HG03378 (cell line): ENCODE measurements around the gene IL17F.
A peak's percentile ranks its signal among the peaks of the same experiment; 100 is the strongest.

ENCODE experiments used
- ATAC-seq: cut with Tn5 transposase; IDR thresholded peaks from one replicate; pipeline ENCODE4 v1.9.1; 2021; ENCODE audit warnings: mild to moderate bottlenecking, moderate library complexity; ENCODE audit not compliant: unreplicated experiment

IL17F gene

GRCh38 chr6:52244400-52244799, at the start of gene IL17F:
IL17F (minus strand) TSS chr6:52244500; CDS start chr6:52244429, 71 bp downstream.
- no peak for ATAC-seq

GRCh38 chr6:52293067-52293466, 48.8 kb upstream of the IL17F start:
- no peak for ATAC-seq

DNA sequence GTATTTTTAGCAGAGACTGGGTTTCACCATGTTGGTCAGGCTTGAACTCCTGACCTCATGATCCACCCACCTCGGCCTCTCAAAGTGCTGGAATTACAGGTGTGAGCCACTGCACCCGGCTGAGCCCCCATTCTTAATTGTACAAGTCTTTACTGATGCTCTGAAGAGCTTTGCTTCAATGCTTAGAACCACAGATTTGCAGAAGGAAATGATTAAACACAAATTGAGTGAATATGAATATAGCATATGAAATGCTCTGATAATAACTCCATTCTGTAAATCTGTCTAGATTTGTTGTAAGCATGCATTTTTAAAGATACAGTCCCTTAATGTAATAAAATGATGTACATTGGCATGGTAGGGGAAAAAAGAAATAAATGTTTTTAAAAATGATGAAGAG, 44.5 kb upstream of the IL17F start:
- no peak for ATAC-seq

DNA sequence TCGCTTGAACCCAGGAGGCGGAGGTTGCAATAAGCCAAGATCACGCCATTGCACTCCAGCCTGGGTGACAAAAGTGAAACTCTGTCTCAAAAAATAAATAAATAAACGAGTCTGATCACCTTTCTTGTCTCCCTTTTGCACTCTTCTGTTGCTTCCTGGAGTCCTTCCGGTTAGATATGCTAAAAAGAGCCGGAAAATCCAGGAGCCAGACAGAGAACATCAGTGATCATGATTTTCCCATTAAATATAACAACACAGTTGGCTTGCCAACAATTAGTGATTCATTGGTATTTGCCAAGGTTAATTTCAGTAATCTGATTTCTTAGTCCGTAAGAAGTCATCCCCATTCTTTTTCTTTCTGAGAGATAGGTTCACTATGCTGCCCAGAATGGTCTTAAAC, 43.9 kb upstream of the IL17F start:
- ATAC-seq = no peak

- ATAC-seq = no peak
Measured at GRCh38 chr6:52286798-52287432, 42.6 kb upstream of the IL17F start.

DNA sequence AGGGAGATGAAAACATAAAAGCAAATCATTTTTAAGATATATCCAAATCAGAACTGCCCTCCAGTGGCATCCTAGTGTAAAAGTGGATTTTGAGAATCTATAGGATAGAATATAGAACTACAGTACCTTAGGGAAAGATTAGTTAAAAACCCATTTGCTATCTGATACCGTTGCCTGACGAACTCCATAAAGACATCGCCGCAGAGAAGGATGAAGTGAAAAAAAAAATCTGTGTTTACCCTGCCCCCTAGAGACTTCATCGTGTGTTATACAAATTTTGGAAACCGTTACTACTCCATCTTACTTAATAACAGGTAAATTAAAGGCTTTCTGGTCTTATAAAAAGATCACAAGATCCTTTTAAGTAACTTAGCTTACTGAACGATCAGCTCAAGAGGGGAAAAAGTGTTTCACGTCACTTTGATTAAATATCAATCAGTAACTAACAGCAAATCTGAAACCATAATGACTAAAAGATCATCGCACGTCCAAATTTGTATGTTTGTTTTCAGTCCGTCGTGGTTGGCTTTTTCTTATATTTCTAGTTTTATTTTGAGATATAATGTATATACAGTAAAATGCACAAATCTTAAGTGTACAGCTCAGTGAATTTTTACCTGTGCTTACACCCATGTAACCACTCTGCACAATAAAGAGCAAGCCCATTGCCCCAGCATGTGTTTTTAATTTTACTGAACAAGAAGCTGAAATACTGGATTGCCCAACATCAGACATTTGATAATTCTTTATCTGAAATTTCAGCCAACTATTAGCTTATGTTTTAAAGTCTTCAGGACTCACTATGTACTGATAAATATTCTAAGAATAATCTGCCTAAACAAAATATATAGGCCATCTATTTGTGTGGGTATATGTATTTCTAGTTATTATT, 41.1 kb upstream of the IL17F start:
- no peak for ATAC-seq

DNA sequence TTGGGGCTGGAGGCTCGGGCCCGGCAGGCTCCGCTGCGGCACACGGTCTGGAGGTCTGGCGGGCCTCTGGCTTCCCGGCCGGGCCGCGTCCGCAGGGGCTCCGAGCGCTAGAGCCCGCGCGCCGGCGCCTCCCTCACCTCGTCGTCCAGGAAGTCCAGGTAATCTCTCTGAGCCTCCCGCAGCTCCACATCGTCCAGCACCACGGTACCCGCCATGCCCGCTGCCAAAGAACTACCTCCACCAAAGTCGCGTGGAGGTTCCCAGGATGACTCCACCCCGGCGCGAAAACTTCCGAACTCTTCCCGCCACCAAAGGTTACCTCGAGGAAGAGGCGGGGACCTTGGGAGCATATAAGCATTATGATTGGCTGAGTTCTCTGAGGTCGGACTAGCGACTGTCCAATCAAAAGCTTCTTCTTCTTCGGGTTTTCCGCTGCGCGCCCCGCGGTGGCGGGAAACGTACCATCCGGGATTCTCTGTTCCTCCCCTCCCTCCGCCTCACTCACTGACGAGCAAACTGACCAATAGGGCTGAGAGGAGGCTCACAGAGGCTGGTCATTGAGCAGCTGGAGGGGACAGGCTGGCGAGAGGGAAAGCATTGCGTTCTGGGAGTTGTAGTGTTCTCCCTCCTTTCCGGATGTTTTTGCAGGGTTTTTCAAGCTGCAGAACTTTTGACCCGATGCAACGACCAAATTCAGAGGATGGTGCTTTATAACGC, 40.3 kb upstream of the IL17F start, which contains the start of gene MCM3:
TSS of gene MCM3 (minus strand) at position 283 of the 717 bp plus-strand sequence. CDS start at position 215, 68 bp downstream.
- ATAC-seq = peak; percentile 98

DNA sequence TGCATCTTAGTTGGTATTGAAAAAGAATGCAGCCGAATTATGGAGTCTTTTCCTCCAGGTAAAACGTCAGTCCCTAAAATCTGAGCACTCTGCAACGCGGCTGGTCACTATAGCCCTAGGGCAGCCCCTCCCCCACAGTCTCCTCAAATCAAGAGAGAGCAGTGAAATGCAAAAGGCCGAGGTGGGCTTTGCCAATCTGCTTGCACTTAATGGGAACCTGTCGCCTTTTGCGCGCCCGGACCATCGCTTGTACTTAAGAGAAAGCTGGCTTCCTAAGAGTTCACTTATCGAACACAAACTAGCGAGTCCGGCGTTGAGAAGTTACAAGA, 39.8 kb upstream of the IL17F start:
- no peak for ATAC-seq

GRCh38 chr6:52283111-52283510, 38.8 kb upstream of the IL17F start:
- no peak for ATAC-seq

DNA sequence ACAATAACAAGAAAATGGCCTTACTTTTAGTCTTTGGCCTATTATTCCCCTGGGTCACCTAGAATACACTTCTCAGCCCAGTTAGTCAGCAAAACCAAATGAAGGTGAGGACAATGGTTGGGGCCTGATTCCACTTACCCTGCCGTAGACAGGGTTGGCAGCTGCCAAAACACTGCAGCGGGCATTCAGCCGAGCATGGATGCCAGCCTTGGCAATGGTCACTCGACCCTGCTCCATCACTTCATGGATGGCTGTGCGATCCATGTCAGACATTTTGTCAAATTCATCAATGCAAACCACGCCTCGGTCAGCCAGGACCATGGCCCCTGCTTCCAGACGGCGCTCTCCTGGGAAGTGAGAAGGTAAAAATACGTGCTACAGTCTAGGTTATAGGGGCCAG, 31.8 kb upstream of the IL17F start:
- ATAC-seq = no peak

DNA sequence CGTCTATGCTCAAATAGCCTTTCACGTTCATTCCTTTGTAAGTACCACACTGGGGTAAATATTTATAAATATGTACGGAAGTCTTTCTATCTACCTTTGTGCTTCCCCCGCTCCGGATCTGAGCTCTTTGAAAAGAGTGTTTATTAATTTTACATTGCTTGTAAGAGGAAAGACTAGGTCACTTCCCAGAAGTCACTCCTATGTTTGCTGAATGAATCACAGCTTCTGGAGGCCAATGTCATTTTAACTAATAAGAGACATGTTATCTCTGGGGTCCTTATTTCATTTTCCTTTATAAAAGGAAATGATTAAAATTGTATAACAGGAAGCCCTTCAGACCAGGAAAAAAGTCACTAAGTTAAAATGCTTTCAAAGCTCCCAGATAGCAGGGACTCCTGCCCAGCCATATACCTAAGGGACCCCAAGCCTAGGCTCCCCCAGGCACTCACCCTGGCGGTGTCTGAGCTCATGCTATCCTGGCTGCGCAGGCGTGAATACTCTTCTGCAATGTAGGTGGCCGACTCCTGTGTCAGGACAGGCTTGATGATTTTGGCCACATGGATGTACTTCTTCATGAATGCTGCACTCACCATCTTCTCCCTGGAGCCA, 27.7 kb upstream of the IL17F start:
- ATAC-seq = no peak

GRCh38 chr6:52263709-52264540, 19.6 kb upstream of the IL17F start:
- ATAC-seq = peak; percentile 71

GRCh38 chr6:52262620-52263344, 18.5 kb upstream of the IL17F start:
- ATAC-seq = no peak

DNA sequence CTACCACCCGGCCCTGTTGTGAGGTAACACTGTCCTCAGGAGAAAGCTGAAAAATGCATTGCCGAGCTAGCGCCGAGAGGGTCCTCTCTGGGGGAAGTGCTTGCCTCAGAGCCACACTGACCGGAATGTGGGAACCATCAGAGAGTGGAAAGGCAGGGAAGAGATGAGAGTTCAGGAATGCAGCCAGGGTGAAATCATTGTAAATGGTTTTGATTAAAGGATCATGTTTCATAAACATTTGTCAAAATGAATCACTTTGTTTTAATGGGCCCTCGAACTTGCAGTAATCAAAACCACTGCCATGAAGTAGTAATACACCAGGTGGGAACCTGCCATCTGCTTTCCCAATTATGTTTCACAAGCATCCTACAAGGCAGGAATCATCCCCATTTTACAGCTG, 16.9 kb upstream of the IL17F start:
- ATAC-seq = no peak

GRCh38 chr6:52260634-52261033, 16.3 kb upstream of the IL17F start:
- ATAC-seq = no peak

- ATAC-seq = no peak
Measured at GRCh38 chr6:52255434-52255833, 11.1 kb upstream of the IL17F start.

GRCh38 chr6:52254731-52255378, 10.6 kb upstream of the IL17F start:
- ATAC-seq = no peak

DNA sequence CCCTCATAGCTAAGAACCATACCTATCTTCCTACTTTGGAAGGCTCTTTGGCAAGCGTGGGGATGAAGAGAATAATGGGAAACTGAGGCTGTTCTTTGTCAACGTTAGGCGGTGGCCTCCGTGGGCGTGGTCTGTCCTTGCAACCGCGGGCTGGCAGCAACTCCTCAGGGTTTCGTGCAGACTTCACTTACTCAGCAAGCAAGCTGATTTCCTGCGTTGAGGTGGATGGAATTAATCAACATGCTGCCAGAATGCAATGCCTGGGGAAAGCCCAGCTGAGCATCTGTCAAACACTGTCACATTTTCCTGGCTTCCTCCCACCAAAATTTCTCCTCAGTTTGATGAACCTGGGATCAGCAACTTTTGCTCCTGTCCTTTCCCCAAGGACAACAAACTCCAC, 9.2 kb upstream of the IL17F start:
- ATAC-seq = no peak

DNA sequence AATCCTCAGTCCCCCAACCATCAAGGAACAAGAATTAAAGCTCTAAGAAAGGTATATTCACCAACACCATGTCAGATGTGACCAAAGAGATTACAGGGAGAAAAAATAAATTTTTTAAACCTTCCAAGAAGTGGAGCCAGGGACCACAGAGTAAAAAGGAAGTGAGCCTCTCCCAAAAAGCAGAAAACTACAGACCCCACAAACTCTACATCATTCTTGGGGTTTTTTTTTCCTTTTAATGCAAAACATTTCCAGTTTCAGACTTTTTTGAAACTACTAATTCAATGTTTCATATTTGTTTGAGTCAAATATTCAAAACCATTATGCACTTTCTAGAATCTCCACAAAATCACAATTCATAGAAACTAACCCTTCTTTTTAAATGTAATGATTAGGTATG, 6.8 kb upstream of the IL17F start:
- ATAC-seq = no peak
